GM08714 (cell line): ENCODE measurements around the gene HSCB.
"Not testable (repeated sequence)": the region's sequence is repeated elsewhere in the genome, so short reads cannot be mapped to it uniquely, and the experiment has no call there.

ENCODE experiments used
- H3K4me3 ChIP-seq: fragments of 200-500 bp; sonication (Bioruptor generic); 2 replicates; pipeline ENCODE4 v1.5.1; 2014; ENCODE audit warnings: mild to moderate bottlenecking, low read length, inconsistent platforms
- ZNF274 ChIP-seq: IDR thresholded peaks from 2 replicates; pipeline ENCODE4 v1.6.1; 2012; ENCODE audit warnings: mild to moderate bottlenecking, low read depth, low read length

The HSCB gene

DNA sequence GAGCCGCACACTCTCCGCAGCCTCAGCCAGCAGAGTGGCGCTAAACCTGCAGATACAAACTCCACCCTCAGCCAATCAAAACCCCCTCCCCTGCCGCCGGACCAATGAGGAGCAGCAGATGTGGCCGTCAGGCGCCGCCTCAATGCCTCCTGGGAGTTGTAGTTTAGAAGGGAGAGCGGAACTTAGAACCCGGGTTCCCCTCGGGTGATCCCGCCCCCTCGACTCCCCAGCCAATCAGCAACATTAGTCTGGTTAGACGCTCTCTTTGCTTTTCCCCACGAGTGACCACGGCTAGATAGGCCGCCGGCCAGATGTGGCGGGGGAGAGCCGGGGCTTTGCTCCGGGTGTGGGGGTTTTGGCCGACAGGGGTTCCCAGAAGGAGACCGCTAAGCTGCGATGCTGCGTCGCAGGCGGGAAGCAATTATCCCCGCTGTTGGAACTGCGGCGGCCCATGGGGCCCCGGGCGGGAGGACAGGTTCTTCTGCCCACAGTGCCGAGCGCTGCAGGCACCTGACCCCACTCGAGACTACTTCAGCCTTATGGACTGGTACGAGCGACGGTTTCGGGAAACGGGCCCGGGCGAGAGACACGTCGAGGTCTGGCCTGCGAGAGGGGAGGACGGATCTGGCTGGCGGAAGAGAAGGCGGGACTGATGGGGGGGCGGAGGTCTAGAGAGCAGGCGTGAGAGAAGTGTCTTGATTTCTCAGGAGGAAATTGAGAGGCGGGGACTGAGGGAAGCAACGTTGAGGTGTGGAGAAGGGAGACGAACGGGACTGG is at the start of gene HSCB, which contains the start of gene CHEK2:
TSS of gene HSCB (plus strand) at position 255 of the 777 bp plus-strand sequence. CDS start at position 312, 57 bp downstream.
TSS of gene CHEK2 (minus strand) at position 36 of the 777 bp plus-strand sequence. CDS start 7,099 bp downstream, outside the sequence.
- H3K4me3 ChIP-seq, result peak within 1 kb of the TSS; percentile 84
- TF ChIP-seq ZNF274, result no peak

GRCh38 chr22:28693041-28693760 is 48.6 kb upstream of the HSCB start:
- H3K4me3 ChIP-seq, result not testable (repeated sequence)

GRCh38 chr22:28702891-28703290 is 38.9 kb upstream of the HSCB start:
- no peak overlapping the region for H3K4me3 ChIP-seq
- no peak for TF ChIP-seq ZNF274

- no peak for TF ChIP-seq ZNF274
- H3K4me3 ChIP-seq, result no peak overlapping the region
Measured at GRCh38 chr22:28703436-28703835, 38.4 kb upstream of the HSCB start.

- TF ChIP-seq ZNF274, result no peak
- H3K4me3 ChIP-seq, result no peak overlapping the region
Measured at GRCh38 chr22:28706845-28707244, 35.0 kb upstream of the HSCB start.

GRCh38 chr22:28710107-28710506 is 31.7 kb upstream of the HSCB start:
- no peak overlapping the region for H3K4me3 ChIP-seq
- TF ChIP-seq ZNF274, result no peak

DNA sequence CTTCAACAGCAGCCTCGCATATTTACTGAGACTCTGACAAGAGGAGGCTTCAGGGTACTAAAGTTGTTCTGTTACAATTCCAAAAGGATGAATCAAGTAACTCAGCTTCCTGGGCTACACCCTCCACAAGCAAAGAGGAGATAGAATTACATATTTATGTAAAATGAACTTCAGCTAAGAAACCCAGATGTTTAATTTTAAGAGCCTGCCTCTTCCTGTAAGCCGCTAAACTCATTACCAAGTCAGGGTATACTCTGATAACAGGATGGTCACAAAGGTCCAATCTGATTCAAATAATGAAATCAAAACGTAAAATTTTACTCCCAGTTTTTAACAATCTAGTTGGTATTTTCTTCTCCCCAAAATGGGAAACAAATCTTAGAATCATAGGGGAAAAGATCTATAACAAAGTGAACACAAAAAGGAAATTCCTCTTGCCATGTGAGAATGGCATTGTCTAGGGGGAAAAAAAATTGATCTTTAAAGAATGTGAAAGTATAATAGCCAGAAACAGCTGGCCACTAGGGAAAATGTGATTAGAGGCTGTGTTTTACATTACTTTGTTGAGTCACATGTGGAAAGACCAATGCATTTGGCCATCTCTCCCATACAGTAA is 31.2 kb upstream of the HSCB start:
- no peak for TF ChIP-seq ZNF274
- no peak overlapping the region for H3K4me3 ChIP-seq

DNA sequence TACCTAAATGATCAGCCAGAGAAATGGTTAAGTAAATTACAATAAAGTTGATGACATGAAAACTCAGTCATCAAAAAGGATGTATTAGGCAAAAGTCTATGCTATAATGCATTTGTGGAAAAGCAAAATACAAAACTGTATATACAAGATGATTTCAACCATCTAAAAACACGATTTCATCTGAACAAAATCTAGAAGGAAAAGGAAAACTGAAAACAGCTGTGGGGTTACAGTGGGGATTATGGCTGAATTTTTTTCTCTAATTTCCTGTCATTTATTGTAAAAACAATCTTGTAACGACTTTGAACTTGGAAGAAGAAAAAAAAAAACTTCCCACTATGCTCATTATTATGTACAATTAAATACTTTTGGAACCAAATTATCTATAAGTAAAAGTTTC is 30.5 kb upstream of the HSCB start:
- TF ChIP-seq ZNF274, result no peak
- H3K4me3 ChIP-seq, result no peak overlapping the region

DNA sequence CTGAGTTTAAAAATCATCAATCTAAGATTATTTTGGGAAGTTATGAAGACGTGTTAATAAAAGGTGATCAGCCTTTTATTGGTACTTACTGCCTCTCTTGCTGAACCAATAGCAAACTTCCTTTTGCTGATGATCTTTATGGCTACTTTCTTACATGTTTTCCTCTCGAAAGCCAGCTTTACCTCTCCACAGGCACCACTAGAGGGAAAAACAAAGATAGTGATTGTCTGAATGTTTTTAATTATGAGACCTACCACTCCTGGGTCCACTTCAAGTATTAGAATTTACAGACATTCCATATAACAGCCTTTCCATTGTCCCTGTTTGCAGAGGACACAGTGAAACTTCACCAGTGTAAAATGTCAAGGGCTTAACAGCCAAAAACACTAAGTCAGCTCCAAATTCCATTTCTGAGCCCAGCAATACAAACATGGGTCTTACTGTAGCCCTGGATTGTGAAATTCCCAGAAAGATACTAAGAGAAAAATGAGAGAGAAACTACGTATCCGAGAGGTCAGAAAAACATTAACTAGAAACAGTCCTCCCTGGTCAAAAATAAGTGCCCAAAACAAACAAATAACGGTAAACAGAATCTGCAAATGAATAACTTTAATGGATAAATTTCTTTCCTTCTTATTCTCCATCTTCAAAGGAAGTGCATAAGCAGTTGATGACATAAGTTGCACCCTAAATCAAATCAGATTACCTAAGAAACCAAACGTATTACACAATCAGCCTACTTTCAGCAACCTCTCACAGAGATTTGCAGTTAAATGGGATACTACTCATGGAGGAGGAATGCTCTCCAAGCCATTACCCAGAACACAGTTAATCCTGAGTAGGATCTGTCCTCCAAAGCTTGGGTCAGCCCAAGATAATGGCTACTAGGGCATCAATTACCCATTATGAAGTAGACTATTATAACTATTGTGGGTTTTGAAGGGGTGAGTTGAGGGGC is 29.7 kb upstream of the HSCB start:
- TF ChIP-seq ZNF274, result no peak
- H3K4me3 ChIP-seq, result no peak overlapping the region

DNA sequence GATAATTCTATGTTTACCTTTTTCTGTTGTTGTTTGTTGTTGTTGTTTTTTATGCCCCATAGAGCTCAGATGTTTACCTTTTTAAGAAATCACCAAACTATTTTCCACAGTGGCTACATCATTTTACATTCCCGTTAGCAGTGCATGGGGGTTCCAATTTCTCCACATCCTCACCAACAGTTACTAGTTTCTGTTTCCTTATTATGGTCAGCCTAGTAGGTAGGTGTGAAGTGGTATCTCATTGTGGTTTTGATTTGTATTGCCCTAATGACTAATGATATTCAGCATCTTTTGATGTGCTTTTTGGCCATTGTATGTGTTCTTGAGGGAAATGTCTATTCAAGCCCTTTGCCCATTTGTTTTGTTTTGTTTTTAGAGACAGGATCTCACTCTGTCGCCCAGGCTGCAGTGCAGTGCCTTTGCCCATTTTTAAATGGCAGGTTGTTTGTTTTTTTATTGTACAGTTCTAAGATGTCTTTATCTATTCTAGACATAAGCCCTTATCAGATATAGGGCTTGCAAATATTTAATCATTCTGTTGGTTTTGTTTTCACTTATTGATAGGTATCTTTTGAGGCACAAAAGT is 27.7 kb upstream of the HSCB start:
- no peak overlapping the region for H3K4me3 ChIP-seq
- TF ChIP-seq ZNF274, result no peak

GRCh38 chr22:28715611-28716010 is 26.2 kb upstream of the HSCB start:
- TF ChIP-seq ZNF274, result no peak
- H3K4me3 ChIP-seq, result no peak overlapping the region

DNA sequence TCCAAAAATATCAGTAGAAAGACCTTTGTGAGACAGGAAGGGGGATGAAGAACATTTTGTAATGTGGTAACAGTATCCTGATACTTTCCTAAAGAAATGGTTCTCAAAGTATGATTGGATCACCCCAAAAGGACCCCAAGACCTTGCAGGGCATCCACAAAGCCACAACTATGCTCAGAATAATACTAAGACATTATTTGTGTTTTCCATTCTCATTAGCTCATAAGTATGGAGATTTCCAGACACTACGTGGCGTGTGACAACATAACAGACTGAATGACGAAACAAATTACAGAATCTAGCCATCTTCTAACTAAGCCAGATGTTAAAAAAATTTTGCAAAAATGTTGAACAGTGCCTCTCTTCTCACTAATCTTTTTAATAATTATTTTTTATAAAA is 25.2 kb upstream of the HSCB start:
- no peak for TF ChIP-seq ZNF274

DNA sequence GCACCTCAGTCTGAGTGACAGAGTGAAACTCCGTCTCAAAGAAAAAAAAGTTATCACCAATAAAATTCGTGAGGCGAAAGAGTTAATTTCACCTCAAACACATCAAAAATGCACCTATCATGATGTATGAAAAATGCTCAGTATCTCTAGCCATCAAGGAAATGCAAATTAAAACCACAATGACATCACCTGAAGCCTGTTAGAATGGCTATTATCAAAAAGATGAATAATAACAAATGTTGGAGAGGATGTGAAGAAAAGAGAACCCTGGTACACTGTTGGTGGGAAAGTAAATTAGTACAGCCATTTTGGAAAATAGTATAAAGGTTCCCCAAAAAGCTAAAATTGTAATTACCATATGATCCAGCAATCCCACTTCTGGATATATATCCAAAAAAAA is 23.8 kb upstream of the HSCB start:
- TF ChIP-seq ZNF274, result no peak
- no peak overlapping the region for H3K4me3 ChIP-seq

More for the DNA sequence above, 25.2 kb upstream of the HSCB start:
- no peak overlapping the region for H3K4me3 ChIP-seq
